Fibroblast of lung (primary cell): ENCODE data around the gene ST6GALNAC5. TPM values are rescaled to one million over a fixed set of nuclear protein-coding genes. Genes with fewer than 3 reads are reported as not detected.
A peak's percentile ranks its signal among the peaks of the same experiment; 100 is the strongest.

Experiments
- DNase-seq, 2 donors: peaks; one replicate each; pipeline versions ENCODE4 v3.0.0 to v3.0.0-alpha.2; 2010; ENCODE audit warnings: low read depth in 2 of 2
- H2AFZ ChIP-seq: 2 replicates; pipeline ENCODE4 v1.5.1; 2012; ENCODE audit warnings: low read length, control low read depth, inconsistent platforms
- H3K27ac ChIP-seq: 2 replicates; pipeline ENCODE4 v1.5.1; 2011; ENCODE audit warnings: low read length, control low read depth; ENCODE audit not compliant: insufficient read depth
- H3K27me3 ChIP-seq: 2 replicates; pipeline ENCODE4 v1.5.1; 2011; ENCODE audit warnings: mild to moderate bottlenecking, low read length; ENCODE audit not compliant: control insufficient read depth, insufficient read depth
- H3K36me3 ChIP-seq: 2 replicates; pipeline ENCODE4 v1.5.1; 2011; ENCODE audit warnings: low read length; ENCODE audit not compliant: control insufficient read depth, insufficient read depth
- H3K4me1 ChIP-seq: 2 replicates; pipeline ENCODE4 v1.5.1; 2011; ENCODE audit warnings: low read length; ENCODE audit not compliant: control insufficient read depth, insufficient read depth; ENCODE audit errors: extremely low read depth
- H3K4me2 ChIP-seq: 2 replicates; pipeline ENCODE4 v1.5.1; 2011; ENCODE audit warnings: low read length, control low read depth; ENCODE audit not compliant: insufficient read depth; ENCODE audit errors: extremely low read depth
- H3K4me3 ChIP-seq, 4 experiments: fragments of 200-600 bp in 1 of 4; sonication (generic) in 1 of 4; replicated peaks in 1 of 4; 2 replicates each; pipeline ENCODE4 v1.5.1; 2011 to 2016; ENCODE audit warnings: low read length in 4 of 4, low read depth in 3 of 4, mild to moderate bottlenecking in 3 of 4, control low read depth in 2 of 4, inconsistent platforms in 1 of 4, mixed read lengths in 1 of 4; ENCODE audit not compliant: insufficient read depth in 1 of 4; ENCODE audit errors: control extremely low read depth in 1 of 4
- H3K79me2 ChIP-seq: 2 replicates; pipeline ENCODE4 v1.5.1; 2012; ENCODE audit warnings: mild to moderate bottlenecking, low read length, inconsistent platforms; ENCODE audit not compliant: control insufficient read depth, insufficient read depth
- H3K9ac ChIP-seq: 2 replicates; pipeline ENCODE4 v1.5.1; 2011; ENCODE audit warnings: mild to moderate bottlenecking, low read length, control low read depth; ENCODE audit not compliant: insufficient read depth
- H3K9me3 ChIP-seq: 2 replicates; pipeline ENCODE4 v1.5.1; 2012; ENCODE audit warnings: low read depth, low read length; ENCODE audit not compliant: control insufficient read depth, insufficient read depth
- H4K20me1 ChIP-seq: 2 replicates; pipeline ENCODE4 v1.5.1; 2011; ENCODE audit warnings: low read length; ENCODE audit not compliant: control insufficient read depth, insufficient read depth; ENCODE audit errors: extremely low read depth
- CTCF ChIP-seq, 2 donors: IDR thresholded peaks in 1 of 2; conservative IDR thresholded peaks in 1 of 2; 1 replicate in 1 of 2; 2 replicates in 1 of 2; pipeline ENCODE4 v1.5.1; 2011 to 2012; ENCODE audit warnings: low read length in 2 of 2, control low read depth in 1 of 2, inconsistent platforms in 1 of 2, low read depth in 1 of 2, mild to moderate bottlenecking in 1 of 2
- EZH2 ChIP-seq: IDR thresholded peaks from 2 replicates; pipeline ENCODE4 v1.5.1; 2012; ENCODE audit warnings: low read length, control low read depth, mild to moderate bottlenecking; ENCODE audit errors: missing control alignments
- polyA plus RNA-seq, 2 donors: library from polyadenylated mRNA; depleted of rRNA in 1 of 2; stranded (reverse) in 1 of 2; unstranded in 1 of 2; fragments of >200 nt; gene quantifications; 2 replicates each; pipeline ENCODE4 v1.2.1, GENCODE V29; 2011 to 2012; ENCODE audit warnings: missing spikeins in 1 of 2
- total RNA-seq: library from RNA; depleted of rRNA; stranded (reverse); fragments of >200 nt; gene quantifications from 2 replicates; pipeline ENCODE4 v1.2.1, GENCODE V29; 2014

ST6GALNAC5 gene
- total and polyA plus RNA-seq, 2 donors (not counting 1 experiment from before 2014, with no cell fraction given), result 0.37 to 0.83 TPM

DNA sequence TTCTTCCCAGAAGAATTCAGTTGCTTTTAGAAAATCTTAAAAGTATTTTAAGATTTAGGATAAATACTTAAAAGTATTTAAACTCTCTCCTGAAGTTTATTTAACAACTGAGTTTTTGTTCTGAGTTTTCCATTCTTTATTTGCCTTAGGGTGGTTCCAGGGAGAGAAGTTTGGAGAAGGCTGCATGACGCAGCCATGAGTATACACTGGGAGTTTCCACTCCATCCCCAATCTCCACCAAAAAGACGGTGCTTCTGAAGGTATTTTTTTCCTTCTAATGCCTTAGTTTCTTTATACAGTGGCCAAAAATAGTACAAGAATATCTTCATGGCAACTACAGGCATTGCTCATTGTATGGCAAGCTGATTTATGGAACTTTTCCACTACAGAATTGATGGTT lies 122.7 kb downstream of the ST6GALNAC5 start:
- Histone ChIP-seq H4K20me1 (no peaks in the 10 kb centered on the region), H3K27me3 (no peaks in the 10 kb centered on the region), H3K9ac (no peak overlapping the region), H3K27ac (no peak overlapping the region), H3K4me3 (no peak overlapping the region), H3K36me3 (no peaks in the 10 kb centered on the region), H3K4me2 (no peak overlapping the region), H3K9me3 (no peaks in the 10 kb centered on the region), H3K79me2 (no peaks in the 10 kb centered on the region), H3K4me1 (no peaks in the 10 kb centered on the region), H2AFZ (no peak overlapping the region)
- DNase-seq, result no peak
- no peak for TF ChIP-seq EZH2
- no peak for TF ChIP-seq CTCF (conservative IDR thresholded peaks at IDR 0.05 in 1 of 2, IDR thresholded peaks at IDR 0.05 in 1 of 2; ENCODE audit: low read depth in 1 of 2, low read length in 2 of 2)

GRCh38 chr1:76993036-76993435 lies 125.8 kb downstream of the ST6GALNAC5 start:
- Histone ChIP-seq H3K9ac (no peak overlapping the region), H3K27ac (no peak overlapping the region), H4K20me1 (no peaks in the 10 kb centered on the region), H3K4me2 (no peak overlapping the region), H3K36me3 (no peaks in the 10 kb centered on the region), H3K4me3 (no peak overlapping the region), H3K27me3 (no peaks in the 10 kb centered on the region), H3K4me1 (no peaks in the 10 kb centered on the region), H2AFZ (no peak overlapping the region), H3K9me3 (no peaks in the 10 kb centered on the region), H3K79me2 (no peaks in the 10 kb centered on the region)
- TF ChIP-seq CTCF (conservative IDR thresholded peaks at IDR 0.05 in 1 of 2, IDR thresholded peaks at IDR 0.05 in 1 of 2; ENCODE audit: low read depth in 1 of 2, low read length in 2 of 2) (no peak), EZH2 (no peak)
- DNase-seq, result no peak

DNA sequence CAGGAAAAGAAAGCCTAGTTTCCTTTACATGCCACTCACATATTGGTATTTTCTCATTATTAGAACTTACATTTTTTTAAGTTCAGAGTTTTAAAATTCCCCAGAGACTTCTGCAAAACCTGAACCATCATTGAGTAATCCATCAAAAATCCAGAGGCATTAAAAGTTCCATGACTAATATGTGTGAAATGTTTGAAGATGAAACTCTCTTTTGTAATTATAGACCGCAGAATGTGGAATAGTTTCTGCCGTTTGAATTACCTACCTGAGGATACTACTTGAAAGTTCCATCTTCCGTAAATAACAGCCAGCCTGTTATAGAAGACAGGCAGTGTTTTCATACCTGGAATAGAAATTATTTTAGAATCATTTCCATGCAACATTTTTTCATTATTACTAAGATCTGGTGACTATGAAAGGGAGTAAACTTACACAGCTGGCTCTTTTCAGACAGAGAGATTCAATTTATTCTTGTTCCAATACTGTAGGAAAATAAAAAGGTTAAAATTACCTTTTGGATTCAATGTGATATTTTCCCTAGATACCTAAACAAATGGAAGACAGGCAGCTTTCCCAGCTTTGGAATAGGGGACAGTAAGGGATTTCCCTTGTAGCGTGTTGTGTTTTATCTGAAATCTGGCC lies 131.4 kb downstream of the ST6GALNAC5 start:
- H3K27ac ChIP-seq, result no peak overlapping the region
- H2AFZ ChIP-seq, result no peak overlapping the region
- DNase-seq, result peak; percentile 58 to 88
- H3K9me3 ChIP-seq, result no peaks in the 10 kb centered on the region
- H3K27me3 ChIP-seq, result no peaks in the 10 kb centered on the region
- H3K4me2 ChIP-seq, result no peak overlapping the region
- no peak overlapping the region for H3K9ac ChIP-seq
- no peak for TF ChIP-seq CTCF (conservative IDR thresholded peaks at IDR 0.05 in 1 of 2, IDR thresholded peaks at IDR 0.05 in 1 of 2; ENCODE audit: low read depth in 1 of 2, low read length in 2 of 2)
- TF ChIP-seq EZH2, result no peak
- H3K79me2 ChIP-seq, result no peaks in the 10 kb centered on the region
- no peaks in the 10 kb centered on the region for H4K20me1 ChIP-seq
- H3K36me3 ChIP-seq, result no peaks in the 10 kb centered on the region
- no peak overlapping the region for H3K4me3 ChIP-seq
- H3K4me1 ChIP-seq, result no peaks in the 10 kb centered on the region
